HG03558 (cell line): ENCODE measurements around the gene UBE2D2.

ENCODE experiments used
- ATAC-seq: cut with Tn5 transposase; IDR thresholded peaks from one replicate; pipeline ENCODE4 v1.9.1; 2021; ENCODE audit warnings: moderate number of reproducible peaks; ENCODE audit not compliant: unreplicated experiment; ENCODE audit errors: extremely low read depth

UBE2D2 gene

DNA sequence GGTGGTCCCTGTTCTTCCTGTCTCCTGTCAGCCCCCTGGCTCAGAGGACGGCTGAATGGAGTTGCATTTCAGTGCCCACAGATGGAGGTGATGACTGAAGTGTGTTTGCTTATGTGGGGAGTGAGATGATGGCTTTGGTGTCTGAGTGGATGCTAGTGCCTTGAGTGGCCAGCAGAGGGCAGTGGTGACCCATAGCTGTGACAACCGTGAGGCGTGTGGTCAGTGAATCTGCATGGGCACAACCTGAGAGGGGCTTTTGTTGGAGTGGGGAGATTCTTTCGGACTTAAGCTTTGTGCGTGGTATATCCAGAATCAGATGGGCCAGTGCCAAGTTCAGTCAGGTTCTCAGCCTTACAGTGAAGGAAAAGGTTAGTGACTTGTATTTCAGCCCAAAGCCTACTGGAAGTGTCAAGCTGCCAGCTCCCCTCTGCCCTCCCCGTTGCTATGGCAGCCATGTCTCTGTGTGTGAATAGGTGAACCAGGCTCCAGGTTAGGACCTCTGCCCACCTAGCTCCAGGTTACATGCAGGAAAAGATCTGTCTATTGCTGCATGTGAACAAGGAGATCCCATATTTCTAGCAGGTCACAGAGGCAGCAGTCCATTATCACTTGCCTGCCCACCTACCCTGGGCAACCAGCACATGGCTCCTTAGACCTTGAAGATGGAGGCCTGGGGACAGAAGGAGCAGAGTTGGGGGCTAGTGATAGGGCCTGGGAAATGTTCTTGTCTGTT lies 72.3 kb downstream of the UBE2D2 start:
- ATAC-seq = no peak

DNA sequence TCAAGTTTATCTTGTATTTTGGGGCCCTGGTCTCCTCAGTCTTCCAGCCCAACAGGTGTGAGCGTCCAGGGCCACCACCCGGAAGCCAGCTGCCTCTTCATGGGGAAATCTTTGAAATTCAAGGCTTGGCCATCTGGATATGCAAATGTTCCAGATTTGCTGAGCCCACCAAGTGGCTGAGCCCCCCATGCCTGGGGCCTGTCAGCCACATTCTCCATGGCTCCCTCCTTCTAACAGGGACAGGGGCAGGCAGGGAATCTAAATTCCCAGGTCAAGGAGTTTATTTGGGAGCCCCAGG lies 72.8 kb downstream of the UBE2D2 start:
- no peak for ATAC-seq

DNA sequence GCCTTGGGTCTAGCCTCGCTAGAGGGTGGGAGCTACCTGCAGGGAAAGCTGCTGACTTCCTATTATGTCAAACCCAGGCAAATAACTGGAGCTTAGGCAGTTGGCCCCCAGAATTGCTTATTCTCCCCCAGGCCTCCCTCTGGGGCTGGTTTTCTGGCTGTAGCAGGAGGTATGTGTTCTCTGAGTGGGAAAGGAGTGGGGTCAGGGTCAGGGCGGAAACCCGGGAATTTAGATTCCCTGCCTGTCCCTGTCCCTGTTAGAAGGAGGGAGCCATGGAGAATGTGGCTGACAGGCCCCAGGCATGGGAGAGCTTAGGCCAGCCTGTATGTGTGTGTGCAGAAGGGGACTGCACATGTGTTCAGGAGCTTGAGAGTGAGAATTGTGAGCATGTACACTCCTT lies 73.4 kb downstream of the UBE2D2 start:
- ATAC-seq = no peak

DNA sequence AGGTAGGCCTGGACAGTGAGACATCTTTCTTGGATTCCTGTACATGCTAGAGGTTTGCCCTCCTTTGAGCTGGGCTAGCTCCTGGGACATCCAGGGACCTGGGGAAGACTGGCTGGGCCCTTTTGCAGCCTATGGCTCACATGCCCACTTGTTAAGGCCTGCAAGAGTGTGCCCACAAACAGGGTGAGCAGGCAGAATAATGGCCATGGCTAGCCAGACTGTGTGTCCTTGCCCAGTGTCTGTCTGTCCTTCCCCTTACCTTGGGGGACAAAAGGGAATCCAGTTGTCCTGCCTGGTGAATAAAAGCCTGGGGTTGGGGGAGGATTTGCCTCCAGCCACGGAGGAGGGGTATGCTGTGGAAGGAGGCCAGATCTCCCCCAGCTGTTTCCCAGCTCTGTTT lies 74.1 kb downstream of the UBE2D2 start:
- ATAC-seq = no peak

DNA sequence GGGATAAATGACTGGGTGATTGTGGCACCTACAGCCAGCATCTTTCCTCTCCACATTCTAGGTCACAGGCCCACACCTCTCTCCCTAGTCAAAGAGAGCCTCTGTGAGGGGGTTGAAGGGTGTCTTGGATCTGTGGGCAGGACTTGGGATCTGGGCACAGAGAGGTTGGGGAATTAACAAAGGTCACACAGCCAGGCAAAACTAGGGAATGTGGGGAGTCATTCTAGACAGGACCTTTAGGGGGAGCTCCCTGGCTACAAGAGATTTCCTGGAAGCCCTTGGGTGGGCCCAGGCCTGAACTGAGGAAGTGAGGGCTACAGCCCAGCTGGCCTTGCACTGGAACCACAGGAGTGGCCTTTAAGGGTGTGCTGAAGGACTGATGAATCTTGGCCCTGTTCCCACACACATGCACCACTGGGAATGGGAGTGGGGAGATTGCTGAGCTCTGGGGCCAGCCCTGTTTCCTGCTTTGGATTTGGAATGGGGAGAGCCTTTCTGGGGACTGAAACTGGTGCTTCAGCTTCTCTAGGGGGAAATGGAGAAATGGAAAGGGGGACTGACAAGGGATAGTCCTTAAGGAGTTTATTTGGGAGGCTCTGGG lies 74.6 kb downstream of the UBE2D2 start:
- no peak for ATAC-seq

DNA sequence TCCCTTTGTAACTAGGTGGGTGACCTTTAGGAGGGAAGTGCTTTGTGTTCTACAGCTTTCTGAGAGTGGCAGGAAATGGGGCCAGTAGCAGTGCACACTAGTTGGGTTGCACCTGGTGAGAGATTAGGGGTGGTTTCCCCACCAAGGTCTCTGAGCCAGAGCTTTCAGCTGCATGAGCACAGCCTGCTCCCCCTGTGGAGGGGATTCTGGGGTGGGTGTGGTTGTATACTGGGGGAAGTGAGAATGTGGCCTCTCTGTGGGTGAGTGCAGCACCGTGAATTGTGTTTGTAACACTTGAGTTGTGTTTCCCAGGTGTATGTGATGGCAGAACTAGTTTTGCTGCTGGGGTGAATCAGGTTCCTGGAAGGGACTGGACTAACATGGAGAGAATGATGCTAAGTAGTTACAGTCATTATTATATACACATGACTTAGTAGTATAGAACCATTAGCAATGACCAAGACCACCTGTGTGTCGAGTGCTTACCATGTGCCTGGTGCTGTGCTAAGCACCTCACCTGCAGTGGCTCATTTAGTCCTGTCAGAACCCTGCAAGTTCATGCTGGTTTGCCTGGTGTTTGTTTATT lies 75.2 kb downstream of the UBE2D2 start:
- ATAC-seq = peak; percentile 60

DNA sequence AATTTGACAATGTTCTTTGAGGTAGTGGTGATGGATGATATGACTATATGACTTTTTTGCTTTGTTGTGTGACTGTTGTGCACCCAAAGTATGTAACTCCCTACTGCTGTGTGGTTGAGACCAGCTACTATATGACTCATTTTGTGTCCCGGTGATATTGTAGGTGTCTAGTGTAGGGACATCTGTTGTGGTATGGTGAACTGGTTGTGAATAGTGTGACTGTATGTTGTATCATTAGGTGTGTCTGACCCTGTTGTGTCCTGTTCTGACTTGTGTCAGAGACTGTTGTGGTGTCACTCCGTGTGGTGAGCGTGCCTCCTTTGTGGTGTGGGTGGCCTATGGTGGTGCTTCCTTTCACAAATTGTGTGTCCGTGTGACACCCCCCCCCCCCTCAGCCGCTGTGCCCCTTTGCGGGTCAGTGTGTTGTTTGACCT lies 75.9 kb downstream of the UBE2D2 start:
- no peak for ATAC-seq

DNA sequence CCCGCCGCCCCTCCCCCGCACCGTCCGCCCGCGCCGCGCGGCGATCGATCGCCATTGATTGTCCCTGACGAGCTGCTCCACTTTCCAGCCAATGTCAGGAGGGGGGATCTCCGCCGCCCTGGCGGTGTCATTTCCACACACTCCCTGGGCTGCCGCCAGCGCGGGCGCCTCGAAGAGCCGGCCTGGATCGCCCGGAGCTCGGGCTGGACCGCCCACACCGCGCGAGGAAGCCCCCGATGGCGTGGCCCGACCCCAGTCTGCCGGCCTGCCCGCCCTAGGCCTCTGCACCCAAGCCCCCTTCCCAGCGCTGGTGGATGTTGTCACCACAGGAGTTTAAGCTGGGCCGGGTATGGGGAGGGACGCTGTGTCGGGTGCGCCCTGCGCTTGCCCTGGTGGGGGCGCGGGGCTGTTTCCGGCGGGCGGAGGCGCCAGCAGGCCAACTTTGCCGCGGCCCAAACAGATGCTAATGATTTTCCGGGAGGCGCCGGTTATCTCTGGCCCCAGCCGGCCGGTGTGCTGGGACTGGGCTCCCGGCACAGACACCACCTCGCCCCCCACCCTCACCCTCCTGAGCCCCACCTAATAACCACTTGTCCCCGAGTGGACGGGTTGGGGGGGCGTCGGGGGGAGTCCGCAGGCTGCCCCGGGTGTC lies 76.4 kb downstream of the UBE2D2 start:
- ATAC-seq = no peak

DNA sequence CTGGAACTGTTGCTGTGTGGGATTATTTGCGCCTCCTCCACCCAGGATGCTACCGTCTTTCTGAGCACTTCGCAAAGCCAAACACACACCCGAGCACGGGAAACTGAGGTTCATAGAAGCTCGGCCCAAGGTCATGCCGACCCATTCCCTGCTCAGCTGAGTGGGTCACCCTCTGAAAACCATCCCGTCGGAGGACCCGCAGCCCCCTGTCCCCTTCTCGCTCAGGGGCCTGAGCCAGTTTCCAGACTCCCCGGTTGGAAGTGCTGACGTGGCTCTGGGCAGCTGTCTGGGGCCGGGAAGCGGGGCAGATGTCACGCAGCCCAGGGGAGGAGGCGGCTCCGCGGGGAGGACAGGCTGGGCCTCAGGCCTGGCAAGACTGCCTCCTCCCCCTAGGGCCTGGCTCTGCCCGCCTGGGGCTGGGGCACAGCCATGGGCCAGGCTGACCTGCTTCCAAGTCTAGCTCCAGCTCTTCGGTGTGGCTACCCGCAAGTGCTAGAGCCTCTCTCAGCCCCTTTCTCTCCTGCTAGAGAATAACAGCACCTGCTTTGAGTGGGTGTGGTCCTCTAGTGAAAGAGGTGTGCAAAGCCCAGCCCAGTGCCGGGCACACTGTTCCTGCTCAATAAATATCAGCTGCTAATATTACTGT lies 77.1 kb downstream of the UBE2D2 start:
- ATAC-seq = no peak

DNA sequence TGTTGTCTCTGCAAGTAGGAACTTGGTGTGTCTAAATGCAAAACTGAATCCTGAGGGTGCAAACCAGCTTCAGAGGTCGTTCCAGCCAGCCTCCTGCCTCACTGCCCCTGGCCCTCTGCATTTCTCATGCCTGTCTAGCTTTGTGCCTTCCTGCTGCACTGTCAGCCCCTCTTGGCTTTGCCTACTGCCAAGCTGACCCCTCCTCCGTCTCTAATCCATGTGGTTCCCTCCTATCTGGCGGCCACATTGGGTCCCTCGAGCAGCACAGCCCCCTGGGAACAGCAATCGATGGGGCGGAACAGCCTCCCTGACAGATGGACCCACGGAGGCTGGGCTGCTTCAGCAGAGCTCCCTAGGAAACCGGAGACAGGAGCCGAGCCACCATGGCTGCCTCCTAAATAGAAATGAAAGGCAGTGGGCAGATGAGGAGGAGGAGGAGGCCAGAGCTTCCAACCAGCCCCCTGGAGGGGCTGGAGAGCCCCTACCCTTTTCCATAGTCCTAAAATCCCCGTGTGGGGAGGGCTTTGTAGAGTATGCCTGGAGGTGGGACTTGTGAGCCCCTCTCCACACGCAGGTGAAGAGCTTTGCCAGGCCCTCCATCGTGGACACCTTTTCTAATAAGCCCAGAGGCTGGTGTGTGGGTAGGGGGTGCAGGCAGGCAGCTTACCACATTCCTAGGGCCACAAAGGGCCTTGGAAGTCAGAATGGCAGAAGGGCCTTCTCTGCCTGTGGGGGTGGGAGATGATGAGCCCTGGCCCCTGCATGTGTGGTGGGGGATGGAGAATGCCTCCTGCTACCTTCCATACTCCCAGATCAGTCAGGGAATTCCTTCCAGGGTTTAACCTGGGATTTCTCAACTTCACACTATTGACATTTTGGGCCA lies 77.8 kb downstream of the UBE2D2 start:
- no peak for ATAC-seq

DNA sequence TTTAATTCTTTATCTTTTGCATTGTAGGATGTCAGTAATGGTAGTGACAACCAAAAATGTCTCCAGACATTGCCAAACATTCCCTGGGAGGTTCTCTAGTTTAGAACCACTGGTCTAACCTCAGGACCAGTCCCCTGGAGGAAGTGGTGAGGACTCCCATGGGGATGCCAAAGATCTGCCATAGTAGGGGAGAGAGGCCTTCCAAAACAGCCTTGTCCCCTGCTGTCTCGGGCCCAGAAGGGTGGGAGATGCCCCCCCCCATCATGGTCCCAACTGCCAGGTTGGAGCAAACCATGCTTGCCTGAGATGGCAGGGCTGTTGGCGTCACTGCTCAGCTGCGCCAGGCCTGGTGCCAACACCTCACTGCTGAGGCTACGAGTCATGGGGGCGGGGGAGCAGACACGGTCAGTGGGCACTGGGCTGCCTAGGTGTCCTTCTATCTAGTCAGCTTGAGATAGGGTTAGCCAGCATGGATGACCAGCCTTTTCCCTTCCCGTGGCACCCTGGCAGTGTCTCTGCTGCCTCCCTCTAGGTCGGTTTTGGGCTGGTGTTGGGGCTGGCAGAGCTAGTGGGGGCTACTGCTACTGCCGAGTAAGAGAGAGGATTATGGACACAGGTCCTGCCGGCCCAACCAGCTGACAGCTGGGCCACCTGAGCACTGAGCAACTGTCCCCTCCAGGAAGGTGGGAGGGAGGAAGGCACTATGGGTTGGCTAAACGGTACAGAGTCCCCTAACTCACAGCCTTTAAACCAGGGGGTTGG lies 78.7 kb downstream of the UBE2D2 start:
- ATAC-seq = no peak

DNA sequence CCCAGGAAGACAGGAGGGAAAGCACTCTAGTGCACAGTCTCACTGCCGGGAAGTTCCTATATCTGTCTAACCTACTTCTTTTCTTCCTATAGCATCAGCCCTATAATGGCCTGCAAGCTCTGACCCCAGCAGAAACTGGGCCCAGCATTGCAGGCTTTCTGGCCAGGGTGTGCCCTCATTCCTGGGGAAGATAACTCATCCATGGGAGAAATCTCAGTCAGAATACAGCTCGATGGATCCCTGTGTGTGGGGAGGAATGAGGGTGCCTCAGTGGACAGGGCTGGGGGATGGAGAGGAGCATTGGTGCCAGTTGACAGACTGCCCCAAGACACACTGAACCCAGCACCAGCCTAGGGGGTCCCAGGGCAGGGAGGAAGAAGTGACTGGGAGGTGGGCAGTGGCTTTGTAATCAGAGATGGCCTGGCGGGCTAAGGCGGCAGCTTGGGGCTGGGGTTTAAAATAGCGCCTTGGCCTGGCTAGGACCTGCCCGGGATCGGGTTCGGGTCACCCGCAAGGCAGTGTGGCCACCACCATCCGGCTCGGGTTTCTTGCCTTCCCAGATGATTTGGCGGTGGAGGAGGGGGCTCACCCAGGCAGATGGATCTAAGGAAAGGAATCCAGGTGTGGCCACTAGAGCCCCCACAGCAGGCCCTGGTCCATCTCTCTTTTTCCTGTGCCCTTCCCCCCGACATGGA lies 79.4 kb downstream of the UBE2D2 start:
- ATAC-seq = no peak

DNA sequence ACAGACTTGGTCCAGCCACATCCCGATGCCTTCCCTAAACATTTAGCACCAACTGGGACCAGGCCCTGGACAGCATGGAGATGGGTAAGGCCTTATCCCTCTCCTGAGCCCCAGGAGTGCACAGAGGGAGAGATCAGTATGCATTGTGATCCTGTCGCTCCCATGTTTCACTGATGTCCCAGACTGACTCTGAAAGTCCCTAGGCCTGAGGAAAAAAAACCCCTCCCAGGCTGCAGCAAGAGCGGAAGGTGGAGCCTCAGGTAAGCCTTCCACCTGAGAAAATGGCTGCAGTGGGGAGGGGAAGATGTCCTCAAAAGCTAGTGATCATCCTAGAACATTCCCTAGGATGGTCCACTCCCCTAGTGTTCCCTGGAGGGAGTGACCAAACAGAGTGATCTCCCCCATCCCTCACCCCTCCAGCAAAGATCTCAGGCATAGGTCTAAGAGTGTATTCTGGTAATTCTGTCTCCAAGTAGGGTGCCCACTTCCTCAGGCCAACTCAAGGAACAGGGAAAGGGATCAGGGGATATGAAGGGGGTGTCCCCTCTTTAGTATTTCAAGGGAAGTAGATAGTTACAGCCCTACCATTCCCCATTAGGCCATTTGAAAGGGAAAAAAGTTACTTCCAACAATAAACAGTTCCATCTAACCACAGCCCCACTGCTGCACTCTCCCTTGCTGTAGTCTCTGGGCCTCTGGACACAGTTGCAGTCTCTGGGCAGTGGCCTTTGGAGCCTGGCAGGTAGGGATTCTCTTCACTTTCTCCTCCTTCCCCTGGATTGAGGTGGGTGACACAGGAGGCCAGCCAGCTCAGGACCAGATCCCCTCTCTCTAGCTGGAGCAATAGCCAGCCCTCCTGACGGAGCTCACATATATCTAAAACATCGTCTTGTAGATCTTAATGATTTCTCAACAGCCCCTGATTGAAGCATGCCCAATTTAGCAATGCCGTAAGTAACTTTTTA lies 80.3 kb downstream of the UBE2D2 start:
- ATAC-seq = no peak

DNA sequence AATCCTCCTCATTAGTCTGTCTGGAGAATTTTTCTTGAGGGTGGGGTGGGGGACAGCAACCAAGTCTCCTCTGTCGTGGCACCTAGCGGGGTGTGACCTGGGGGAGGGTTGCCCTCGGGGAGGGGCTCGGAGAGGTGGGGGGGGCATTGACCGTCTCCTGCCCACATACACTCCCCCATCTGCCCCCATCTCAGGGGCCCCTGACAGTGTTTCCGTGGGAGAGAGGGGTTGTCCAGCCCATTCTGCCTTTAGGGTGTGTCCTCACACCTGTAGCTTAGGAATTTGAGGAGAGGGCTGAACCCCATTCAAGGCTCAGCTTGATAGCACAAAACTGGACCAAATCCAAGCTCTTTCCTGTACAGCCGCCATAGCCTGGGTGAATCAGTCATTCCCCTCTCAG lies 81.1 kb downstream of the UBE2D2 start:
- no peak for ATAC-seq

DNA sequence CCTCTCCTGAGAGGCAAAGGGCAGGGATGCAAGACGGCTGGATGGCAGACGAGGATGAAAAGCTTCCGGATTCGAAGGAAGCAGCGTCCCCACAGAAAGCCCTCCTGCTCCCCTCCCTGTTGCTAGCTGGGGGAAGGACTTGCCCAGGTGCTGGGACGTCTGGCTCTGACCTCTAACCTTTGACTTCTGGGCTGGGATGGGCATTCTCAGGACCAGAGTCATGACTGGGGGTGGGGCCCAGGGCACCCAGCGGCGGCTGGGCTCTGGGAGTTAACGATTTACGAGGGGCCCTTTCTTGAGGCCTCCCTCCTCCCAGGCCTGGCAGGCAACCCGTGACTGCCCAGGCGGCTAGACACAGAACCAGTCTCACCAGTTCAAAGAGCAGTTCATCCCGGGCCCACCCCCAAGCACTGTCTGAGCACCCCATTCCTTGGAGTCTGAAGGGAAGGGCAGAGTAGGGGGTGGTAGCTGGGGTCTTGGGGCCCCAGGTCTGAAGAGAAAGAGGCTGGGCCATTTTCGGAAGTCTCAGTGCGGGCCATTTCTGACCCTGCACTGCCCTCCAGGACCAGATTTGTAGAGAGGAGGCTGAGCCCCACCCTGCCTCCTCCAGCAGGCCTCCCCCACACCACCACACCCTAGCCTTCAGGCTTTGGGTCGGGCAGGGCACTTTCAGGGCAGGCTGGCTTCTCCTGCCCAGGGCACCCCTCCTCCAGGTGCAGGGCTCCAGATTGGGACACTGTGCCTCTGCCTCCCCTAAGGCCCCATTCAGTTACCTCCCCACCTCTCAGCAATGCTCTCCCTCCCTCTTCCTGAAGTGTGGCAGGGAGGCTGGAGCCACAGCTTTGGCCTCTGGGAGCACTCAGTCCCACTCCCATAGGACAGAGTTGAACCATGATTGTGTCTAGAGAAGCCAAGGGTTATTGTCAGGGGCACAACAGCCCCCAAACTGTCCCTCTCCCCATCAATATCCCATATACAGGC lies 82.0 kb downstream of the UBE2D2 start:
- ATAC-seq = no peak

DNA sequence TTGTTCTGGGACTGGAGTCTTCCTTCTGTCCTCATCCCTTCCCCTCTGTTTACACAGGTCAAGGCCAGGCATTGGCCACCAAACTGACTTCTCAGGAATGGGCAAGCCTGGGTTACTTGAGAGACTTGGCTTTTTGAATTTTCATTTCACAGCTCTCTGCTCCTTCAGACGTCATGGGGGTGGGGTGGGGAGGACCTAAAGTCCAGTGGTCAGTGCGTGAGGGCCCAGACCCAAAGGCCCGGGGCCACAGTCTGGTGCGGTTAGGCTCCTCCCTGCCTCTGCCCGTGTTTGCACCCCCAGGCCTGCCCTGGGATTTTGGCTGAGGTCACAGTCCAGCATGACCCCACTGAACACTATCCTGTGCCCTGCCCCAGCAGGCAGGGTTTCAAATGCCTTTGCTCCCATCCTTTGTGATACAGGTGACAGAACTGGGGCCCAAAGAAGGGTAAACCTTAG lies 82.9 kb downstream of the UBE2D2 start:
- ATAC-seq = no peak
